Neural progenitor cell (in vitro differentiated cells): ENCODE measurements around the gene DYSF. TPM values are rescaled to one million over a fixed set of nuclear protein-coding genes. Genes with fewer than 3 reads are reported as not detected.

ENCODE experiments used
- DNase-seq: peaks from one replicate; pipeline ENCODE4 v3.0.0-alpha.2; 2016; ENCODE audit warnings: low spot score
- H2AFZ ChIP-seq: fragments of 200-600 bp; sonication (generic); replicated peaks from 2 replicates; pipeline ENCODE4 v1.6.1; 2016; ENCODE audit warnings: antibody characterized with exemption
- H3F3A ChIP-seq: fragments of 200-600 bp; sonication (generic); 2 replicates; pipeline ENCODE4 v1.6.1; 2016; ENCODE audit warnings: antibody characterized with exemption, low read depth
- H3K27ac ChIP-seq: fragments of 200-600 bp; sonication (generic); 2 replicates; pipeline ENCODE4 v1.5.1; 2016; ENCODE audit warnings: mild to moderate bottlenecking
- H3K27me3 ChIP-seq: fragments of 200-600 bp; sonication (generic); 2 replicates; pipeline ENCODE4 v1.6.1; 2016; ENCODE audit warnings: mild to moderate bottlenecking, moderate library complexity
- H3K36me3 ChIP-seq: fragments of 200-600 bp; sonication (generic); 2 replicates; pipeline ENCODE4 v1.5.1; 2016
- H3K4me1 ChIP-seq: fragments of 200-600 bp; sonication (generic); 2 replicates; pipeline ENCODE4 v1.6.1; 2016; ENCODE audit warnings: mixed run types
- H3K4me2 ChIP-seq: fragments of 200-600 bp; sonication (generic); 2 replicates; pipeline ENCODE4 v1.6.1; 2016
- H3K4me3 ChIP-seq: fragments of 200-600 bp; sonication (generic); 2 replicates; pipeline ENCODE4 v1.5.1; 2016
- H3K79me2 ChIP-seq: fragments of 200-600 bp; sonication (generic); 2 replicates; pipeline ENCODE4 v1.6.1; 2016; ENCODE audit warnings: low read depth
- H3K9ac ChIP-seq: fragments of 200-600 bp; sonication (generic); 2 replicates; pipeline ENCODE4 v1.6.1; 2016
- H3K9me3 ChIP-seq: fragments of 200-600 bp; sonication (generic); 2 replicates; pipeline ENCODE4 v1.5.1; 2016; ENCODE audit warnings: low read depth
- H4K20me1 ChIP-seq: fragments of 200-600 bp; sonication (generic); 2 replicates; pipeline ENCODE4 v1.6.1; 2016; ENCODE audit warnings: low read depth
- H3K27ac Mint-ChIP-seq: 3 replicates; pipeline ENCODE4 v1.8.0; 2021; ENCODE audit warnings: mixed read lengths
- H3K27me3 Mint-ChIP-seq: 2 replicates; pipeline ENCODE4 v1.8.0; 2022; ENCODE audit warnings: low read depth, mild to moderate bottlenecking, inconsistent platforms, moderate library complexity, mixed read lengths; ENCODE audit not compliant: insufficient read depth
- H3K36me3 Mint-ChIP-seq: 3 replicates; pipeline ENCODE4 v1.8.0; 2021; ENCODE audit warnings: mixed read lengths
- H3K4me1 Mint-ChIP-seq: 3 replicates; pipeline ENCODE4 v1.8.0; 2021; ENCODE audit warnings: mixed read lengths
- H3K4me3 Mint-ChIP-seq: 3 replicates; pipeline ENCODE4 v1.8.0; 2021; ENCODE audit warnings: mild to moderate bottlenecking, moderate library complexity, mixed read lengths
- H3K9me3 Mint-ChIP-seq: 3 replicates; pipeline ENCODE4 v1.8.0; 2020; ENCODE audit warnings: mixed read lengths
- EZH2 ChIP-seq: fragments of 200-600 bp; sonication (generic); IDR thresholded peaks from 2 replicates; pipeline ENCODE4 v1.6.1; 2017; ENCODE audit warnings: antibody characterized with exemption, mild to moderate bottlenecking, moderate library complexity
- EZH2phosphoT487 ChIP-seq: fragments of 200-600 bp; sonication (generic); IDR thresholded peaks from 2 replicates; pipeline ENCODE4 v1.6.1; 2017; ENCODE audit warnings: antibody characterized with exemption
- total RNA-seq: library from RNA; depleted of rRNA; stranded (reverse); fragments of >200 nt; gene quantifications from 2 replicates; pipeline ENCODE4 v1.2.3, GENCODE V29; 2015; ENCODE audit warnings: low replicate concordance
- TF ChIP-seq, protein P1 (sequence below): fragments of 200-600 bp; sonication (generic); IDR thresholded peaks from 2 replicates; pipeline ENCODE4 v1.5.1; 2017; ENCODE audit warnings: antibody characterized with exemption, mild to moderate bottlenecking

Gene DYSF
- total RNA-seq, 1 donor from 2014 or later: 0.39 TPM

DNA sequence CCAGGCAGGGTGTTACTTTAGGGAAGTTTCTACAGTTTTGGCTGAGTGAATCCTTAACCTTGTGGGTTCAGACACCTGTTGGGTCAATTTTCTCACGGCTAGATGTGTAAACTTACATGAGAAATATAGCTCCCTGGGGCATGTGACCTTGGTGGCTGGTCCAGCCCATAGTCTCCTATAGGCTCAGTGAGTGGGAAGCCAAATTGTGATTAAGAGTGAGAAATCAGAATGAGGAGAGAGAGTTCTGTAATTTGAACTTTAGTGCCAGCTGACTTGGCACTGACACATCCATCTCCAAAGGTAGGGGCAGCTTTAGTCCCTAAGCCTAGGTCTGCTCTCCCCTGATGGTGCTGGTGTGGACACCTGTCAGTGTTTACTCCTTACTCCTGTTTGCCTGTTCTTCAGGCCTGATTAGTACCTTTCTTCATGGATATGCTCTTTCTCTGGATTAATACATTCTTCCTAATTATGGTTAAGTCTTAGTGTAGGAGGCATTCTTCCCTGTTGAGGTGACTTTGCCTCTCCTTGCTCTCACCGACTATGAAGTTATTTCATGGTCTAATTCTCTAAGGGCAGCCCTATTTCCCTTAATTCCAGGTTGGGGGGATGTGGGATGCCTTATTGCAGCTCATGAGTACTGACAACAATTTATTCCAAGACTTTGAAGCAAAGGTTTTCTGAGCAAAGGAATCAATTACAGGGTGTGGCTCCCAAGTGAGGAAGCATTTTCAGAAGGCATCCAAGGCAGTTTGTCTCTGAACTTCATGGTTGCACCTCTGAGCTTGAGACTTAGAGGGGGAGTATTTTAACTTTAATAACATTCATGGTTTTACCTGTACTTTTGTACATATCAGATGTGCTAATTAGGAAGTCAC, 177.3 kb downstream of the DYSF start:
- H3K27me3 Mint-ChIP-seq: peaks cover 8% of the 10 kb centered on the region
- Histone ChIP-seq H3K36me3 (no peaks in the 10 kb centered on the region), H3K4me3 (no peak overlapping the region), H3K4me2 (no peak overlapping the region), H2AFZ (no peak overlapping the region), H3K27ac (no peak overlapping the region), H3F3A (no peaks in the 10 kb centered on the region), H3K9me3 (no peaks in the 10 kb centered on the region), H4K20me1 (no peaks in the 10 kb centered on the region), H3K4me1 (peaks cover 6% of the 10 kb centered on the region), H3K27me3 (no peaks in the 10 kb centered on the region), H3K9ac (no peak overlapping the region), H3K79me2 (no peaks in the 10 kb centered on the region)
- H3K27ac Mint-ChIP-seq: no peak overlapping the region
- no peaks in the 10 kb centered on the region for H3K36me3 Mint-ChIP-seq
- TF ChIP-seq EZH2 (no peak), EZH2phosphoT487 (no peak)
- TF ChIP-seq, protein P1, sequence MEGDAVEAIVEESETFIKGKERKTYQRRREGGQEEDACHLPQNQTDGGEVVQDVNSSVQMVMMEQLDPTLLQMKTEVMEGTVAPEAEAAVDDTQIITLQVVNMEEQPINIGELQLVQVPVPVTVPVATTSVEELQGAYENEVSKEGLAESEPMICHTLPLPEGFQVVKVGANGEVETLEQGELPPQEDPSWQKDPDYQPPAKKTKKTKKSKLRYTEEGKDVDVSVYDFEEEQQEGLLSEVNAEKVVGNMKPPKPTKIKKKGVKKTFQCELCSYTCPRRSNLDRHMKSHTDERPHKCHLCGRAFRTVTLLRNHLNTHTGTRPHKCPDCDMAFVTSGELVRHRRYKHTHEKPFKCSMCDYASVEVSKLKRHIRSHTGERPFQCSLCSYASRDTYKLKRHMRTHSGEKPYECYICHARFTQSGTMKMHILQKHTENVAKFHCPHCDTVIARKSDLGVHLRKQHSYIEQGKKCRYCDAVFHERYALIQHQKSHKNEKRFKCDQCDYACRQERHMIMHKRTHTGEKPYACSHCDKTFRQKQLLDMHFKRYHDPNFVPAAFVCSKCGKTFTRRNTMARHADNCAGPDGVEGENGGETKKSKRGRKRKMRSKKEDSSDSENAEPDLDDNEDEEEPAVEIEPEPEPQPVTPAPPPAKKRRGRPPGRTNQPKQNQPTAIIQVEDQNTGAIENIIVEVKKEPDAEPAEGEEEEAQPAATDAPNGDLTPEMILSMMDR: no peak
- H3K4me1 Mint-ChIP-seq: peaks cover 7% of the 10 kb centered on the region
- H3K4me3 Mint-ChIP-seq: no peak overlapping the region
- H3K9me3 Mint-ChIP-seq: no peaks in the 10 kb centered on the region
- DNase-seq: no peak

DNA sequence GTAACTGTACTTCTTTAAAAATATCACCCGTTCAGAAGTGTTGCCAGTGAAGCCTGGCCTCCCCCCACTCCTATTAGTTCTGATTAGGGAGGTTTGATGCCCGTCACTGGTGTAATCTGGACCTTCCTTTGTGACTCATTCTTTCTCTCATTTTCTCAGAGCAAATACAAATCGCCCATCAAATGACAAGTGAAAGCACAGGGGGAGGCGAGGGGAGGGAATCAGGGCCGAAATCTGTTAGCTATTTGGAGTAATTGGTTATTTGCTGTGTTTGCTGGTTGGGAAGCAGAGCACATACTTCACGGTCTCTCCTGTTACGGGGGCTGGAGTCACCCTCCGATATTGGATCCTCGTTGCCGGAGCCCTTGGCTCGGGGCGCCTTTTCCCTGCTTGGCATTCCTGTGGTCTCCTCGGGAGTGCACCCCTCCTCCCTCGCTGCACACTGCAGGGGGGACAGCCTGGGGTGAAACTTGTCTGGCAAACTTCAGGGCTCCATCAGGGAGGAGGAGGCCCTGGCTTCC, 178.1 kb downstream of the DYSF start:
- no peaks in the 10 kb centered on the region for H3K27me3 ChIP-seq
- H3K4me3 ChIP-seq: no peak overlapping the region
- peaks cover 6% of the 10 kb centered on the region for H3K4me1 ChIP-seq
- no peaks in the 10 kb centered on the region for H3K36me3 ChIP-seq
- H4K20me1 ChIP-seq: no peaks in the 10 kb centered on the region
- TF ChIP-seq EZH2phosphoT487: no peak
- no peak for TF ChIP-seq EZH2
- TF ChIP-seq, protein P1: no peak
- Mint-ChIP-seq H3K9me3 (no peaks in the 10 kb centered on the region), H3K27me3 (peaks cover 8% of the 10 kb centered on the region), H3K27ac (no peak overlapping the region), H3K4me3 (no peak overlapping the region), H3K4me1 (peaks cover 7% of the 10 kb centered on the region), H3K36me3 (no peaks in the 10 kb centered on the region)
- no peak overlapping the region for H3K9ac ChIP-seq
- H3K79me2 ChIP-seq: no peaks in the 10 kb centered on the region
- no peaks in the 10 kb centered on the region for H3F3A ChIP-seq
- no peak overlapping the region for H3K27ac ChIP-seq
- H3K9me3 ChIP-seq: no peaks in the 10 kb centered on the region
- no peak for DNase-seq
- peak overlapping the region; percentile 17 for H3K4me2 ChIP-seq
- peak overlapping the region; percentile 9 for H2AFZ ChIP-seq

DNA sequence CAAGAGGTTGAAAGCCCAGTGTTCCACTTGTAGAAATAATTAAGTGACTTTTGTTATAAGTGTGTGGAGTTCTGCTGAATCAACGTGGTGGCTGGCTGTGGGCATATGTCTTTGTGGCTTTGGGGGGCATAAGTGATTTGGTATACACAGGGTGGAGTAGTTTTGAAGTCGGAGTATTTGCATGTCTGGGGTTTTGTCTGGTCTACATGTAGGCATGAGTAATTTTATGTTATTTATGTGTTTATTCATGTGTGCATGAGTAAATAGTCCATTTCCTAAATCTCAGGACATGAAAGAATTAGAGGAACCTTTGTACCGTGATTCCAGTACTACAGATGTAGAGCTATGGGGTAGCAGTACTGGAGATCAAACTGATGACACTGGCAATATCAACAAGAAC, 179.7 kb downstream of the DYSF start:
- no peaks in the 10 kb centered on the region for H3K27me3 ChIP-seq
- H3K4me3 ChIP-seq: no peak overlapping the region
- H3K9ac ChIP-seq: no peak overlapping the region
- no peak overlapping the region for H3K27ac ChIP-seq
- Mint-ChIP-seq H3K36me3 (no peaks in the 10 kb centered on the region), H3K27ac (no peak overlapping the region), H3K4me3 (no peak overlapping the region), H3K27me3 (peaks cover 8% of the 10 kb centered on the region), H3K9me3 (no peaks in the 10 kb centered on the region), H3K4me1 (peaks cover 7% of the 10 kb centered on the region)
- H3K36me3 ChIP-seq: no peaks in the 10 kb centered on the region
- no peaks in the 10 kb centered on the region for H3F3A ChIP-seq
- peaks cover 6% of the 10 kb centered on the region for H3K4me1 ChIP-seq
- H2AFZ ChIP-seq: no peak overlapping the region
- H3K4me2 ChIP-seq: no peak overlapping the region
- DNase-seq: no peak
- no peak for TF ChIP-seq EZH2
- no peak for TF ChIP-seq EZH2phosphoT487
- TF ChIP-seq, protein P1: no peak
- no peaks in the 10 kb centered on the region for H3K79me2 ChIP-seq
- H4K20me1 ChIP-seq: no peaks in the 10 kb centered on the region
- H3K9me3 ChIP-seq: no peaks in the 10 kb centered on the region
